Measurements from ENCODE around the gene IBA57.

The IBA57 gene

DNA sequence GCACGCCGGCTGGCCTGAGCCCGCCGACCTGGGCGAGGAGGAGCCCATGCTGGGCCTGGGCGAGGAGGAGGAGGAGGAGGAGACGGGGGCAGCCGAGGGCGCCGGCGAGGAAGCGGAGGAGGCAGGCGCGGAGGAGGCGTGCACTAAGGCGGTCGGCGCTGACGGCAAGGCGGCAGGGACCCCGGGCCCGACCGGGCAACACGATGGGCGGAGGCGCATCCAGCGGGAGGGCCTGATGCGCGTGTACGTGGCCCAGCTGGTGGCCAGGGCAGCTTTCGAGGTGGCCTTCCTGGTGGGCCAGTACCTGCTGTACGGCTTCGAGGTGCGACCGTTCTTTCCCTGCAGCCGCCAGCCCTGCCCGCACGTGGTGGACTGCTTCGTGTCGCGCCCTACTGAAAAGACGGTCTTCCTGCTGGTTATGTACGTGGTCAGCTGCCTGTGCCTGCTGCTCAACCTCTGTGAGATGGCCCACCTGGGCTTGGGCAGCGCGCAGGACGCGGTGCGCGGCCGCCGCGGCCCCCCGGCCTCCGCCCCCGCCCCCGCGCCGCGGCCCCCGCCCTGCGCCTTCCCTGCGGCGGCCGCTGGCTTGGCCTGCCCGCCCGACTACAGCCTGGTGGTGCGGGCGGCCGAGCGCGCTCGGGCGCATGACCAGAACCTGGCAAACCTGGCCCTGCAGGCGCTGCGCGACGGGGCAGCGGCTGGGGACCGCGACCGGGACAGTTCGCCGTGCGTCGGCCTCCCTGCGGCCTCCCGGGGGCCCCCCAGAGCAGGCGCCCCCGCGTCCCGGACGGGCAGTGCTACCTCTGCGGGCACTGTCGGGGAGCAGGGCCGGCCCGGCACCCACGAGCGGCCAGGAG, 7.2 kb upstream of the IBA57 start:
- no peak overlapping the region for H3K27ac ChIP-seq
- TF ChIP-seq, protein P1, sequence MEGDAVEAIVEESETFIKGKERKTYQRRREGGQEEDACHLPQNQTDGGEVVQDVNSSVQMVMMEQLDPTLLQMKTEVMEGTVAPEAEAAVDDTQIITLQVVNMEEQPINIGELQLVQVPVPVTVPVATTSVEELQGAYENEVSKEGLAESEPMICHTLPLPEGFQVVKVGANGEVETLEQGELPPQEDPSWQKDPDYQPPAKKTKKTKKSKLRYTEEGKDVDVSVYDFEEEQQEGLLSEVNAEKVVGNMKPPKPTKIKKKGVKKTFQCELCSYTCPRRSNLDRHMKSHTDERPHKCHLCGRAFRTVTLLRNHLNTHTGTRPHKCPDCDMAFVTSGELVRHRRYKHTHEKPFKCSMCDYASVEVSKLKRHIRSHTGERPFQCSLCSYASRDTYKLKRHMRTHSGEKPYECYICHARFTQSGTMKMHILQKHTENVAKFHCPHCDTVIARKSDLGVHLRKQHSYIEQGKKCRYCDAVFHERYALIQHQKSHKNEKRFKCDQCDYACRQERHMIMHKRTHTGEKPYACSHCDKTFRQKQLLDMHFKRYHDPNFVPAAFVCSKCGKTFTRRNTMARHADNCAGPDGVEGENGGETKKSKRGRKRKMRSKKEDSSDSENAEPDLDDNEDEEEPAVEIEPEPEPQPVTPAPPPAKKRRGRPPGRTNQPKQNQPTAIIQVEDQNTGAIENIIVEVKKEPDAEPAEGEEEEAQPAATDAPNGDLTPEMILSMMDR (IDR thresholded peaks at IDR 0.05): no peak
- TF ChIP-seq ZFX (IDR thresholded peaks at IDR 0.05; ENCODE audit: borderline replicate concordance): no peak

DNA sequence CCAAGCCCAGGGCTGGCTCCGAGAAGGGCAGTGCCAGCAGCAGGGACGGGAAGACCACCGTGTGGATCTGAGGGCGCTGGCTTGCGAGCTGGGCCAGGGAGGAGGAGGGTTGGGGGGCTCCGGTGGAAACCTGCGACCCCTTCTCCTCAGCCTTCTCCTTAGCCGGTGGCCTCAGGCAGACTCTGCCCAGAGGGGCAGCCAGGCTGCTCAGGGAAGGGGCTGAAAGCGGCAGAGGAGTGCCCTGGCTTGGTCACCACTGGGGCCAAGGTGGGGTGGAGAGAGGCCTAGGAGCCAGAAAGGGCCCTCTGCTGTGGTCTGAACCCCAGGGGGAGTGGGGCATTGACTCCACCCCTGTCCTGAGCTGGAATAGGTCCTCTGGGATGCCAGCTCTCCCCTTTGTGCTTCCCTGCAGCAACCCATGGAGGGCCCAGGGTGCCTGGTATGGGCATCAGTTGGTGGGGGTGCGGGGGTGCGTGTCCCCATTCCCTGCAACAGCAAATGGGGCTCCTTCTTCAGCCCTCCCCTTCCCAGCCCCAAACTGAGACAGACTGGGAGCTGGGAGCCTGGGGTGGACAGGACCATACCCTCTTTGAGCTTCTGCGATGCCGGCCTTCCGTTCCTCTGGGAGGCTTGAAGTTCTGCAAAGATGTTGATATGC, 6.5 kb upstream of the IBA57 start:
- TF ChIP-seq ZFX (IDR thresholded peaks at IDR 0.05; ENCODE audit: borderline replicate concordance): no peak
- TF ChIP-seq, protein P1 (IDR thresholded peaks at IDR 0.05): no peak
- H3K27ac ChIP-seq: no peak overlapping the region

DNA sequence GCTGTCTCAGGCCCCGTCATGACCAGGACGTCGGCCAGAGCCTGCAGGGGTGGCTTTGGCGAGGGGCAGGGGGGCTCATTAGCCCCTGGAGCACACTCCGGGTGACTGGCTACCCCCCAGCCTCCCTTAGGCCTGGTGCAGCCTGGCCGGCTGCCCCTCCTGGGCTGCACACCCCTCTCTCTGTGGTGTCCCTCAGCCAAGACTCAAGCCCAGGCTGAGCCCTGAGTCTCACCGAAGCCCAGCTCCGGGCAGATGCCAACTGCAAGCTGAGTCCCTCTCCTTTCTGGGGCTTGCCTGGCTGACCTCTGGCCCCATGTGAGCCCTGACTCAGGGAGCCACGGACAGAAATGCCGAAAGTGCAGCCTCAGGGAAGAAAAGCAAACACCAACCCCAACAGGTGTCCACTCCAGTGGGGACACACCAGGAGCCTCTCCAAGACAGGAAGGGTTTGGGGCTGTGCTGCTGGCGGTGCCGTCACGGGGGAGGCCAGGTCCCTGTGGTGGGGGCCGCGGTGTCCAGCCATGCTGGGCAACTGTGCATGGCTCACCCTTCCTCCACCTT, 5.3 kb upstream of the IBA57 start:
- TF ChIP-seq, protein P1 (IDR thresholded peaks at IDR 0.05): no peak
- no peak for TF ChIP-seq ZFX (IDR thresholded peaks at IDR 0.05; ENCODE audit: borderline replicate concordance)
- no peak overlapping the region for H3K27ac ChIP-seq

DNA sequence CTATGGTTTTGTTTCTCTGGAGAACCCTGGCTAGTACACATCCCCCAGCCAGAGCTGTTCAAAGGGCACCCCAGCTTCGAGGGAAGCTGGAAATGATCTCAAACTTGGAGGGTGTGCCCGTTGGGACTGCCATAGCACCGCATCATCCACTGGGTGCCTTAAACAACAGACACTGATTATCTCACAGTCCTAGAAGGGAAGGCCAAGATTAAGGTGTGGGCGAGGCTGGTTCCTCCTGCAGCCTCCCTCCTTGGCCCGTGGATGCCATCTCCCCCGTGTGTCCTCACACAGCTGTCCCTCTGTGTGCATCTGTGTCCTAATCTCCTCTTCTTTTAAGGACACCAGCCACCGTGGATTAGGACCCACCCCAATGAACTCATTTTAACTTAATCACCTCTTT, 4.2 kb upstream of the IBA57 start:
- no peak for TF ChIP-seq ZFX (IDR thresholded peaks at IDR 0.05; ENCODE audit: borderline replicate concordance)
- TF ChIP-seq, protein P1 (IDR thresholded peaks at IDR 0.05): no peak
- no peak overlapping the region for H3K27ac ChIP-seq

DNA sequence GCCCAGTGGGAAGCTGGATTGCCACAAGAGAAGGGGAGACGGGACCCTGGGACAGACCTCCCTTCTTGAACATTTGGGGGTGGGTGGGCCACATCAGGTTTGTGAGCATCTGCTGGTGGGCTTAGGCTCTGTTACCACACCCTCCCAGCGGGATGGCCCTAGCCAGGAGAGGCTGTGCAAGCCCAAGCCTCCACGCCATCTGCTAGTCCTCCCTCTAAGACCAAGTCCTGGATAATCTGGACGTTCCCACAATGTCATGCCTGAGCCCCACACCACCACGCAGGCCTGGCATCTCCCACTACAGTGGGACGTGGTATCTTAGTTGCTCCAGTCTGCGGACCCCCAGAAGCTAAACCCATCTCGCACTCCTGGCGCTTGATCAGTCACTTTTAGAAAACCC, 3.7 kb upstream of the IBA57 start:
- TF ChIP-seq, protein P1 (IDR thresholded peaks at IDR 0.05): no peak
- TF ChIP-seq ZFX (IDR thresholded peaks at IDR 0.05; ENCODE audit: borderline replicate concordance): no peak
- H3K27ac ChIP-seq: no peak overlapping the region

DNA sequence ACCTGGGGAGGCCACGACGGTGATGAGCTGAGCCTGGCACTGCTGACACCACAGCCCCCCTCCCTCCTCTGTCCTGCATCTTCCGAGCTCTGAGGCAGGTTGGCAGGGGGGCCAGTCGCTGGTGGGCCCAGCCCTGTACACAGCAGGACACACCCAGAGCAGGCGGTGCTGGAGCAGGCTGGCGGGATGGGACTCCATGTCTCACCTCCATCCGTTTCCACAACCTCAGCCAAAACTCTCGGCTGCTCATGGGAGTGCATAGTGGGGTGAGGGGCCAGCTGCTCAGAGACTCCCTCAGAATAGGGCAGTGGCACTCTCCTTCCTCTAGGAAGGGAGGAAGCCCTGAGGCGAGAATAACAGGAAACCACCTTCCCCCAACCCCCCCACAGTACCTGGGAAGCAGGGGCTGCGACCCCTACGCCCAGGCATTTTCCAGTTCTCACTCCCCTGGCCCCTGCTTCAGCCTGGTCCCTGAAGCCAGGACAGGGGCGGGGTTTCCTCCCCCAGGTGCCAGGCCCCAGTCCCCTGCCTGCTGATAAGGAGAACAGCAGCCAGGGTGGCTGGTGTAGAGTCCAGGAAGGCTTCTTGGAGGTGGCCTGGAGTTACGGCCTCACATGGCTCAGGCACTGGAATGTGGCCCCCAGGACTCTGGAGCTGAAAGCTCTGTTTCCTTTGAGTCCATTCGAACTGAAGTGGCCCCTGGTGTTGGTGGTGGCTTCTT, 3.2 kb upstream of the IBA57 start:
- TF ChIP-seq ZFX (IDR thresholded peaks at IDR 0.05; ENCODE audit: borderline replicate concordance): no peak
- TF ChIP-seq, protein P1 (IDR thresholded peaks at IDR 0.05): no peak
- H3K27ac ChIP-seq: no peak overlapping the region

Data from 22Rv1 (cell line).